GM18867 (cell line): Measurements from ENCODE around the gene LGALS12.

ENCODE experiments used
- ATAC-seq: cut with Tn5 transposase; IDR thresholded peaks from one replicate; pipeline ENCODE4 v1.9.1; 2021; ENCODE audit warnings: mild to moderate bottlenecking, moderate library complexity; ENCODE audit not compliant: unreplicated experiment

LGALS12 gene

GRCh38 chr11:63558459-63559157 is 52.7 kb downstream of the LGALS12 start:
- no peak for ATAC-seq

GRCh38 chr11:63560506-63561180 is 54.8 kb downstream of the LGALS12 start:
- no peak for ATAC-seq

GRCh38 chr11:63563201-63564055 is 57.5 kb downstream of the LGALS12 start, which contains the start of gene PLAAT2:
TSS of gene PLAAT2 (minus strand) at chr11:63563379. CDS start at chr11:63563324, 55 bp downstream.
- peak; percentile 0 for ATAC-seq

GRCh38 chr11:63564056-63564774 is 58.3 kb downstream of the LGALS12 start:
- ATAC-seq = peak; percentile 74

GRCh38 chr11:63564784-63565350 is 59.0 kb downstream of the LGALS12 start:
- ATAC-seq = no peak
